Measurements from ENCODE around the gene CMIP.

The CMIP gene

DNA sequence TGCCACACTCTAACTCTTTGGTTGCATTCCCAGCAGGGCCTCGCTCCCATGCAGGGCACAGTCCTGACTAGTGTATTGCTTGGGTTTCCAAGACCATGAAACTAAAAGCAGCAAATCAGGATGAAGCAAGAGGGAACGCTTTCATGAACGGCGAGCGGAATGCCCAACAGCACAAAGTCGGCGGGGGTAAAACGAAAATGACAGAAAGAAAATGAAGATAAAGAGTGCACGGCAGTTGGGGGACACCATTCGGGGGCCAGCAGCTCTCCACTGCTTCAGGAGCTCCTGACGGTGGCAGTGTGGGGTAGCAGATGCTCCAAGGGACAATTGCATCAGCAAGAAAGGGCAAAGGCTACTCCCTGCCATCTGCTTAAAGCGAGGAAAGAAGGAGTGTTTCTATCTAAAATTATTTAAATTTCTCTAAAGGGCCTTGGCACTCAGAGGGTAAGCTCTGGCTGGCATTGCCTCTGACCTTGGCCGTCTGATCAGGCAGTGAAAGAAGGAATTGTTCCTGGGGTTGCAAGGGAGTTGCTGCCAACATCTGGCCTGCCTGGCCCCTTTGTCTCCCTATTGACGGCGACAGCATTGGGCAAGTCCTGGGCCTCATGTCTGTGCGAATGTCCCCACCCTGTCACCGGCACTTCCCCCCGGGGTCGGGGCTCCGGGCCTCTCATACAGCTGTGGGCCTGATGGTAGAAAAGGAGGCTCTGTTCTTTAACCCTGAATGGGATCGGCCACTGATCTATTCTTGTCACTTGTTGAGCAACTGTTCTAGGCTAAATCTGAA is 138.2 kb downstream of the CMIP start:
- H3K36me3 ChIP-seq (ENCODE audit: insufficient read depth, low read length): peaks cover 4% of the 10 kb centered on the region; the same call in 1 of the 2 replicates
- peaks cover 8% of the 10 kb centered on the region; the same call in 1 of the 2 replicates for H3K79me2 ChIP-seq (ENCODE audit: insufficient read depth, low read length)
- no peak overlapping the region for H3K9ac ChIP-seq (ENCODE audit: low read depth, low read length, poor library complexity, severe bottlenecking)
- no peak overlapping the region for H3K4me3 ChIP-seq (ENCODE audit: low read length, poor library complexity, severe bottlenecking)
- no peaks in the 10 kb centered on the region for H3F3A ChIP-seq (ENCODE audit: low read depth)
- H4K20me1 ChIP-seq (ENCODE audit: insufficient read depth, low read length, poor library complexity, severe bottlenecking): no peaks in the 10 kb centered on the region
- no peaks in the 10 kb centered on the region for H3K9me2 ChIP-seq (replicated peaks; ENCODE audit: low read depth, low read length)
- TF ChIP-seq EZH2phosphoT487 (IDR thresholded peaks at IDR 0.05; ENCODE audit: borderline replicate concordance): no peak
- TF ChIP-seq, protein P1, sequence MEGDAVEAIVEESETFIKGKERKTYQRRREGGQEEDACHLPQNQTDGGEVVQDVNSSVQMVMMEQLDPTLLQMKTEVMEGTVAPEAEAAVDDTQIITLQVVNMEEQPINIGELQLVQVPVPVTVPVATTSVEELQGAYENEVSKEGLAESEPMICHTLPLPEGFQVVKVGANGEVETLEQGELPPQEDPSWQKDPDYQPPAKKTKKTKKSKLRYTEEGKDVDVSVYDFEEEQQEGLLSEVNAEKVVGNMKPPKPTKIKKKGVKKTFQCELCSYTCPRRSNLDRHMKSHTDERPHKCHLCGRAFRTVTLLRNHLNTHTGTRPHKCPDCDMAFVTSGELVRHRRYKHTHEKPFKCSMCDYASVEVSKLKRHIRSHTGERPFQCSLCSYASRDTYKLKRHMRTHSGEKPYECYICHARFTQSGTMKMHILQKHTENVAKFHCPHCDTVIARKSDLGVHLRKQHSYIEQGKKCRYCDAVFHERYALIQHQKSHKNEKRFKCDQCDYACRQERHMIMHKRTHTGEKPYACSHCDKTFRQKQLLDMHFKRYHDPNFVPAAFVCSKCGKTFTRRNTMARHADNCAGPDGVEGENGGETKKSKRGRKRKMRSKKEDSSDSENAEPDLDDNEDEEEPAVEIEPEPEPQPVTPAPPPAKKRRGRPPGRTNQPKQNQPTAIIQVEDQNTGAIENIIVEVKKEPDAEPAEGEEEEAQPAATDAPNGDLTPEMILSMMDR (conservative IDR thresholded peaks at IDR 0.05; ENCODE audit: low read length): no peak
- no peaks in the 10 kb centered on the region for H3K4me1 ChIP-seq (ENCODE audit: insufficient read depth, low read length, poor library complexity, severe bottlenecking)
- no peaks in the 10 kb centered on the region for H3K9me3 ChIP-seq (ENCODE audit: insufficient read depth, low read depth, low read length)
- H2AFZ ChIP-seq (ENCODE audit: low read length): no peak overlapping the region
- no peaks in the 10 kb centered on the region for H3K27me3 ChIP-seq (ENCODE audit: insufficient read depth, low read length, poor library complexity, severe bottlenecking)
- no peak overlapping the region for H3K4me2 ChIP-seq (ENCODE audit: low read depth, low read length, poor library complexity, severe bottlenecking)

DNA sequence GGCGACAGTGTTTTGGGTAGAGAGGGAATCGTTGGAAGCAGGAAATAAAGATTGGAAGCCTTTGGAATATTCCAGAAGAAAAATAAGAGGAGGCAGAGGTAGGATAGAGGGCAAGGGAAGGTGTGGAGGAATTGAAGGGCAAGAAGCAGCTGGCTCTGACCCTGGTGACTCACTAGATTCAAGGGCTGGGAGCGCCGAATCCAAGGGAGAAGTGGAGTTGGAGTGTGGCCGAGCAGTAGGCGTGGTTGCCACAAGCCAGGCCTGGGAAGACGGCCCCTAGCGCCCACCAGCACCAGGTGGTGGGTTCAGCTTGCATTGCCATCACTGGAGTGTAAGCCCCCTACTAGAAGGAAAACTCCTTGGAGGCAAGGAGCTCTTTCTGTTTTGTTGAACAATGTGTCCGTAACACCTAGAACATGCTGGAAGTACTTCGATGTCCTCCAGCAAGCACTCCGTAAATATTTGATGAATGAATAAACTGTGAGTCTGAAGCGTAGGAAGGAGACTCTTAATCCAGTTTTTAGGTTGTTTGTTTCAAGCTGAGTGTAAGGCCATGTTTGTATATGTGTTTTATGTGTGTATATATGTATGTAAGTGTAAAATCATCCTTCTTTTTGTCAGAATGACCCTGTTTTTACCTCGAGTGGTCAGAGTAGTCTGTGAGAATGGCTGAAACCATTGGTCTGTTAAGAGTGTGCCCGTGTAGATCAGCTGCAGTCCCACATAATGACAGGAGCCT is 139.5 kb downstream of the CMIP start:
- no peak overlapping the region for H3K4me3 ChIP-seq (ENCODE audit: low read length, poor library complexity, severe bottlenecking)
- H2AFZ ChIP-seq (ENCODE audit: low read length): no peak overlapping the region
- H3K9me3 ChIP-seq (ENCODE audit: insufficient read depth, low read depth, low read length): no peaks in the 10 kb centered on the region
- no peaks in the 10 kb centered on the region for H4K20me1 ChIP-seq (ENCODE audit: insufficient read depth, low read length, poor library complexity, severe bottlenecking)
- H3F3A ChIP-seq (ENCODE audit: low read depth): no peaks in the 10 kb centered on the region
- H3K4me1 ChIP-seq (ENCODE audit: insufficient read depth, low read length, poor library complexity, severe bottlenecking): no peaks in the 10 kb centered on the region
- H3K36me3 ChIP-seq (ENCODE audit: insufficient read depth, low read length): peaks cover 4% of the 10 kb centered on the region; the same call in 1 of the 2 replicates
- peaks cover 8% of the 10 kb centered on the region; the same call in 1 of the 2 replicates for H3K79me2 ChIP-seq (ENCODE audit: insufficient read depth, low read length)
- H3K27me3 ChIP-seq (ENCODE audit: insufficient read depth, low read length, poor library complexity, severe bottlenecking): no peaks in the 10 kb centered on the region
- no peak overlapping the region for H3K4me2 ChIP-seq (ENCODE audit: low read depth, low read length, poor library complexity, severe bottlenecking)
- H3K9ac ChIP-seq (ENCODE audit: low read depth, low read length, poor library complexity, severe bottlenecking): no peak overlapping the region
- H3K9me2 ChIP-seq (replicated peaks; ENCODE audit: low read depth, low read length): no peaks in the 10 kb centered on the region
- TF ChIP-seq, protein P1 (conservative IDR thresholded peaks at IDR 0.05; ENCODE audit: low read length): no peak
- TF ChIP-seq EZH2phosphoT487 (IDR thresholded peaks at IDR 0.05; ENCODE audit: borderline replicate concordance): no peak

DNA sequence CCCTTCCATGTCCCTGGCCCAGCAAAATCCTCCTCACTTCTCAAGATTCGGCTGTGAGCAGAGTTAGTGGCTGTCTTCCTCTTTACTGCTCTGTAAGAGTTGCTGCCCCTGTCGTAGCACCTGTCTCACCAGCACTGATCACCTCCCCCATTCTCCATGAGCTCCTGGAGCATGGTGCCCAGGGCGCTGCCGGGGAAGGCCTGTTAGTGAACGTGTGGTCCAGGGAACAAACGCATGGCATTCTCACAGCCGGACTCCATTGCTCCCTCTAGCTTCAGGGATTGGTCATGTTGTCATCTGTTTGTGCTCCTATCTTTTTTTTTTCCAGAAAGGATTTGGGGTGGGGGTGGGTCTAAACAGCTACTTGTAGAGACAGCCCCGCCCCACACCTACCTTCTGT is 141.2 kb downstream of the CMIP start:
- Histone ChIP-seq H3K79me2 (ENCODE audit: insufficient read depth, low read length) (0 out of 2 replicates have a peak, but pooled peaks cover 7% of the 10 kb centered on the region), H3F3A (ENCODE audit: low read depth) (no peaks in the 10 kb centered on the region), H3K9me3 (ENCODE audit: insufficient read depth, low read depth, low read length) (no peaks in the 10 kb centered on the region), H3K36me3 (ENCODE audit: insufficient read depth, low read length) (peaks cover 9% of the 10 kb centered on the region; the same call in 1 of the 2 replicates), H2AFZ (ENCODE audit: low read length) (no peak overlapping the region), H3K9me2 (replicated peaks; ENCODE audit: low read depth, low read length) (no peaks in the 10 kb centered on the region), H3K4me1 (ENCODE audit: insufficient read depth, low read length, poor library complexity, severe bottlenecking) (no peaks in the 10 kb centered on the region), H3K27me3 (ENCODE audit: insufficient read depth, low read length, poor library complexity, severe bottlenecking) (no peaks in the 10 kb centered on the region), H3K4me3 (ENCODE audit: low read length, poor library complexity, severe bottlenecking) (no peak overlapping the region), H4K20me1 (ENCODE audit: insufficient read depth, low read length, poor library complexity, severe bottlenecking) (no peaks in the 10 kb centered on the region), H3K9ac (ENCODE audit: low read depth, low read length, poor library complexity, severe bottlenecking) (no peak overlapping the region), H3K4me2 (ENCODE audit: low read depth, low read length, poor library complexity, severe bottlenecking) (no peak overlapping the region)
- TF ChIP-seq, protein P1 (conservative IDR thresholded peaks at IDR 0.05; ENCODE audit: low read length): no peak; the same call in 1 of the 2 replicates
- no peak for TF ChIP-seq EZH2phosphoT487 (IDR thresholded peaks at IDR 0.05; ENCODE audit: borderline replicate concordance)

All from Loucy (cell line).